Hepatocyte (in vitro differentiated cells): ENCODE data around the gene PRDM15. TPM values are rescaled to one million over a fixed set of nuclear protein-coding genes. Genes with fewer than 3 reads are reported as not detected.

ENCODE experiments used
- DNase-seq: peaks from one replicate; pipeline ENCODE4 v3.0.0-alpha.2; 2016; ENCODE audit warnings: low spot score
- H2AFZ ChIP-seq: fragments of 200-600 bp; sonication (generic); 2 replicates; pipeline ENCODE4 v1.6.0; 2016; ENCODE audit warnings: antibody characterized with exemption, mild to moderate bottlenecking
- H3K27ac ChIP-seq: fragments of 200-600 bp; sonication (generic); 2 replicates; pipeline ENCODE4 v1.5.1; 2016; ENCODE audit warnings: mild to moderate bottlenecking
- H3K27me3 ChIP-seq: fragments of 200-600 bp; sonication (generic); 2 replicates; pipeline ENCODE4 v1.6.1; 2016
- H3K36me3 ChIP-seq: fragments of 200-600 bp; sonication (generic); replicated peaks from 2 replicates; pipeline ENCODE4 v1.5.1; 2016; ENCODE audit warnings: low read depth; ENCODE audit not compliant: insufficient read depth
- H3K4me1 ChIP-seq: fragments of 200-600 bp; sonication (generic); 2 replicates; pipeline ENCODE4 v1.5.1; 2016; ENCODE audit warnings: mild to moderate bottlenecking, moderate library complexity; ENCODE audit not compliant: insufficient read depth
- H3K4me2 ChIP-seq: fragments of 200-600 bp; sonication (generic); 2 replicates; pipeline ENCODE4 v1.6.0; 2016
- H3K4me3 ChIP-seq: fragments of 200-600 bp; sonication (generic); 2 replicates; pipeline ENCODE4 v1.5.1; 2016; ENCODE audit warnings: mild to moderate bottlenecking
- H3K79me2 ChIP-seq: fragments of 200-600 bp; sonication (generic); 2 replicates; pipeline ENCODE4 v1.6.0; 2017; ENCODE audit warnings: mild to moderate bottlenecking
- H3K9me2 ChIP-seq: fragments of 200-600 bp; sonication (generic); replicated peaks from 2 replicates; pipeline ENCODE4 v1.6.0; 2017; ENCODE audit warnings: mild to moderate bottlenecking; ENCODE audit not compliant: insufficient read depth
- H3K9me3 ChIP-seq: fragments of 200-600 bp; sonication (generic); 2 replicates; pipeline ENCODE4 v1.5.1; 2016; ENCODE audit warnings: low read depth, mild to moderate bottlenecking
- H4K20me1 ChIP-seq: fragments of 200-600 bp; sonication (generic); 2 replicates; pipeline ENCODE4 v1.6.0; 2016; ENCODE audit warnings: mild to moderate bottlenecking; ENCODE audit not compliant: insufficient read depth, poor library complexity, severe bottlenecking
- EZH2 ChIP-seq: fragments of 200-600 bp; sonication (generic); IDR thresholded peaks from 2 replicates; pipeline ENCODE4 v1.6.1; 2016; ENCODE audit warnings: antibody characterized with exemption, mild to moderate bottlenecking, borderline replicate concordance
- EZH2phosphoT487 ChIP-seq: fragments of 200-600 bp; sonication (generic); IDR thresholded peaks from one replicate; pipeline ENCODE4 v1.6.1; 2018; ENCODE audit warnings: antibody characterized with exemption, mild to moderate bottlenecking, low read depth, moderate library complexity; ENCODE audit not compliant: unreplicated experiment, severe bottlenecking
- WGBS: methylation state at CpG from one replicate; pipeline ENCODE4 v1.1.6; 2016; ENCODE audit warnings: low lambda C conversion rate; ENCODE audit errors: missing lambda C conversion rate; 5-methylcytosine and 5-hydroxymethylcytosine counted together
- polyA plus RNA-seq: library from polyadenylated mRNA; unstranded; fragments of >200 nt; fragmentation: Nextera tagmentation; extraction: Ambion mirVana; gene quantifications from 2 replicates; pipeline ENCODE4 v1.2.1, GENCODE V29; 2016
- total RNA-seq: library from RNA; depleted of rRNA; stranded (reverse); fragments of >200 nt; gene quantifications from 2 replicates; pipeline ENCODE4 v1.2.3, GENCODE V29; 2014
- TF ChIP-seq, protein P1 (sequence below): fragments of 200-600 bp; sonication (generic); IDR thresholded peaks from 2 replicates; pipeline ENCODE4 v1.5.1; 2016; ENCODE audit warnings: antibody characterized with exemption, mild to moderate bottlenecking; ENCODE audit not compliant: poor library complexity

PRDM15 gene
- total and polyA plus RNA-seq, 2 experiments from 2014 or later = 3.0 to 4.7 TPM

DNA sequence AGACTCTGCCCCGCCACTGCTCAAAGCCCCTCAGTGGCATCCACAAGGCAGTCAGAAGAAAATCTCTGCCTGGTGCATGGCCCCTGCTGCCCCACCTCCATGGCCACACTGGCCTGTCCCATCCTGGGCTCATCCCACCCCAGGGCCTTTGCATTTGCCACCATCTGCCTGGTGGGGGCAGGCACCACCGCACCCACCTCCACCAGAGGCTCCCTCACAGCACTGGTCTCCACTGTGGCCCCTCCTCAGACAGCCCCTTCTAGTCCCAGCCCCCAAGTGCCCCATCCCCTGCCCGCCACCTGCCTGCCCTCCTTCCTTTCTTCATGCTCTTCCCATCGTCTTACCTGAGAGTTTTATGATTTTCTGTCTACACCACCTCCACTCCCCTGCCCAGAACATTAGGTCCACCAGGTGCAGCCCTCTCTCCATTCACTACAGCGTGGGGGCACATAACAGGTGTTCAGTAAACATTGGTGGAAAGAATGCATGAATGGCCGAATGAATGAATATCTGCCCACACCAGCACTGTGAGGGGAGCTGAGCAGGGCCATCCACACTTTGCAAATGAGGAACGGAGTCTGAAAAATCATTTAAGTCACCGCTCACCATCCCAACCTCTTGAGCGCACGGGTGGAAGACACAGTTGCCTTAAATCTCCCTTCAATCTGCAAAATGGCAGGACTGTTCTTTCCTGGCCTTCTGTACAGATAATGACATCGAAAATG lies 2.1 kb downstream of the PRDM15 start:
- TF ChIP-seq EZH2phosphoT487 (no peak), EZH2 (no peak)
- TF ChIP-seq, protein P1, sequence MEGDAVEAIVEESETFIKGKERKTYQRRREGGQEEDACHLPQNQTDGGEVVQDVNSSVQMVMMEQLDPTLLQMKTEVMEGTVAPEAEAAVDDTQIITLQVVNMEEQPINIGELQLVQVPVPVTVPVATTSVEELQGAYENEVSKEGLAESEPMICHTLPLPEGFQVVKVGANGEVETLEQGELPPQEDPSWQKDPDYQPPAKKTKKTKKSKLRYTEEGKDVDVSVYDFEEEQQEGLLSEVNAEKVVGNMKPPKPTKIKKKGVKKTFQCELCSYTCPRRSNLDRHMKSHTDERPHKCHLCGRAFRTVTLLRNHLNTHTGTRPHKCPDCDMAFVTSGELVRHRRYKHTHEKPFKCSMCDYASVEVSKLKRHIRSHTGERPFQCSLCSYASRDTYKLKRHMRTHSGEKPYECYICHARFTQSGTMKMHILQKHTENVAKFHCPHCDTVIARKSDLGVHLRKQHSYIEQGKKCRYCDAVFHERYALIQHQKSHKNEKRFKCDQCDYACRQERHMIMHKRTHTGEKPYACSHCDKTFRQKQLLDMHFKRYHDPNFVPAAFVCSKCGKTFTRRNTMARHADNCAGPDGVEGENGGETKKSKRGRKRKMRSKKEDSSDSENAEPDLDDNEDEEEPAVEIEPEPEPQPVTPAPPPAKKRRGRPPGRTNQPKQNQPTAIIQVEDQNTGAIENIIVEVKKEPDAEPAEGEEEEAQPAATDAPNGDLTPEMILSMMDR = no peak
- H3K9me2 ChIP-seq = no peaks in the 10 kb centered on the region
- no peak overlapping the region for H3K27ac ChIP-seq
- H3K36me3 ChIP-seq = no peaks in the 10 kb centered on the region
- no peaks in the 10 kb centered on the region for H3K9me3 ChIP-seq
- H2AFZ ChIP-seq = no peak overlapping the region
- peaks cover 22% of the 10 kb centered on the region for H3K79me2 ChIP-seq
- H3K4me1 ChIP-seq = peaks cover 9% of the 10 kb centered on the region
- H3K27me3 ChIP-seq = no peaks in the 10 kb centered on the region
- 92% methylated on average over 10 of the region's 11 CpGs for WGBS
- DNase-seq = no peak
- H4K20me1 ChIP-seq = no peaks in the 10 kb centered on the region
- H3K4me3 ChIP-seq = no peak overlapping the region
- H3K4me2 ChIP-seq = peak overlapping the region; percentile 99

DNA sequence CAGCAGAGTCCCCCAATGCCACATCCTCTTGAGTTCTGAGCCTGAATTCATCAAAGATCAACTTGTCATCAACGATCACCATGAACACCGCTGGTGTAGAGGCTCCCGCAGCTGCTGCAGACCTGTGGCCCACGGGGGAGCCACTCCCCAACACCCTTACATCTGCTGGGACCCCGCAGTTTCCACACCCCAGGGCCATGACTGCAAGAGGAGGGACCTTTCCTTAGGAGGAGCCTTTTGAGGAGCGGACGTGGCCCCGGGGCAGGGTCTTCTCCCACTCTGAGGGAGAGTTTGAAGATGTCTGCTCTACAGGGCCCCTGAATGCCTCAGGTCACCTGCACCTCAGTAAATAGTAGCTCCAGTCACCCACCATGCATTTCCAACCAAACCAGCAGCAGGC lies 2.7 kb downstream of the PRDM15 start:
- H3K27ac ChIP-seq = no peak overlapping the region
- no peaks in the 10 kb centered on the region for H3K27me3 ChIP-seq
- H3K36me3 ChIP-seq = no peaks in the 10 kb centered on the region
- H4K20me1 ChIP-seq = no peaks in the 10 kb centered on the region
- no peaks in the 10 kb centered on the region for H3K9me3 ChIP-seq
- WGBS = 93% methylated on average over 8 of the region's 8 CpGs
- H3K4me3 ChIP-seq = no peak overlapping the region
- H3K4me2 ChIP-seq = no peak overlapping the region
- H3K79me2 ChIP-seq = peaks cover 22% of the 10 kb centered on the region
- no peak for DNase-seq
- H3K9me2 ChIP-seq = no peaks in the 10 kb centered on the region
- no peak overlapping the region for H2AFZ ChIP-seq
- H3K4me1 ChIP-seq = peaks cover 9% of the 10 kb centered on the region
- TF ChIP-seq EZH2 (no peak), EZH2phosphoT487 (no peak)
- TF ChIP-seq, protein P1 = no peak

DNA sequence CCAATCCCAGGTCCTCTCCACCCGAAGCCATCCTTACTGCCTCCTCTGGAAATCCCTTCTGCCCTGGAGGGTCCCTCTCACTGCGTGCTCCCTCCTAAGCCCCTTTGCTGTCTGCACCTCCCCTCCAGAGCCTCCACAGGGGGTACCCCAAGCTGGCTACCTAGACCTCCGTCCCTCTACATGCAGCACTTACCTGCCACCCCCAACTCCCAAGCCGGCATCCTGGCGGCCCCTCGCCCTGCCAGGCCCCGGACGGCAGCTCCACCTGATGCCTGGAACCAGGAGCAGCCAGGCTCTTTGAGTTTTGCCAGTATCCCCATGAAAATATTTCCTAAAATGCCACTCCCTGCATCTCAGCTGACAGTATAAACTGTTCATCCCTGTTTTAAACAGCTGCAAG lies 4.1 kb downstream of the PRDM15 start:
- H3K9me2 ChIP-seq = no peaks in the 10 kb centered on the region
- no peak overlapping the region for H3K4me2 ChIP-seq
- TF ChIP-seq EZH2phosphoT487 (no peak), EZH2 (no peak)
- TF ChIP-seq, protein P1 = no peak
- H3K9me3 ChIP-seq = no peaks in the 10 kb centered on the region
- no peak overlapping the region for H2AFZ ChIP-seq
- H3K79me2 ChIP-seq = peaks cover 22% of the 10 kb centered on the region
- 97% methylated on average over 8 of the region's 8 CpGs for WGBS
- no peak for DNase-seq
- no peaks in the 10 kb centered on the region for H3K36me3 ChIP-seq
- no peaks in the 10 kb centered on the region for H3K27me3 ChIP-seq
- no peak overlapping the region for H3K27ac ChIP-seq
- no peak overlapping the region for H3K4me3 ChIP-seq
- peaks cover 9% of the 10 kb centered on the region for H3K4me1 ChIP-seq
- H4K20me1 ChIP-seq = no peaks in the 10 kb centered on the region
